NCI-H1436 (cell line): ENCODE data around the gene SDHAF2.
"Not testable (repeated sequence)": the region's sequence is repeated elsewhere in the genome, so short reads cannot be mapped to it uniquely, and the experiment has no call there.

Source experiments
- DNase-seq: peaks from one replicate; lab custom pipeline; 2025; lab: John Stamatoyannopoulos, UW

SDHAF2 gene

GRCh38 chr11:61425367-61426131, 4.4 kb upstream of the SDHAF2 start:
- no peak for DNase-seq

DNA sequence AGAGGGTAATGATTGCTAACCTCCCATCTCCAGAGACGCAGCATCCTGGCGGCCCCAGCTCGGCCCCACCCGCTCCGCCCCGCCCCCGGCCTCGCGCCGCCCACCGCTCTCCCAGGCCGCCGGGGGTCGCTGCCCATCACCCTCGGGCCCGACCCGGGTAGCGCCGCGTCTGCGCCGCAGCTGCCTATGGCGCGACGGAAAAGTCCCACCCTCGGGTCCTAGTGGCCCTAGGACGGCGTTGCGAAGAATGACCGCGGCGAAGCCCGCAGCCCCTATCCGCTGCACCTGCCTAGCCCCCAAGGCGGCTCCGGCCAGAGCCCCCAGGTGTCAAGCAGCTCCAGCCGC, 606 bp upstream of the SDHAF2 start:
- DNase-seq: peak; percentile 62

- DNase-seq: not testable (repeated sequence)
These were observed 915 bp downstream of the SDHAF2 start for GRCh38 chr11:61430839-61431238.

DNA sequence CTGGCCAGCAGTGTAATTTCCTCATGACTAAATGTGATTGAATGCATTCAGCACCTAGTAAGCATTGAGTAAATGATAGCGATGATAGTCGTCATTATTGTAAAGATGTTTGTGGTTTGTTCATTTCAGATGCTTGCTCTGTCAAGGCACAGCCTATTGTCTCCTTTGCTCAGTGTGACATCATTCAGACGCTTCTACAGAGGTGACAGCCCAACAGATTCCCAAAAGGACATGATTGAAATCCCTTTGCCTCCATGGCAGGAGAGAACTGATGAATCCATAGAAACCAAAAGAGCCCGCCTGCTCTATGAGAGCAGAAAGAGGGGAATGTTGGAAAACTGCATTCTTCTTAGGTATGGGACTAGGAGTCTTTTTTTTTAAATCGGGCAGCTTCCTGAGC, 7.6 kb downstream of the SDHAF2 start:
- DNase-seq: no peak

DNA sequence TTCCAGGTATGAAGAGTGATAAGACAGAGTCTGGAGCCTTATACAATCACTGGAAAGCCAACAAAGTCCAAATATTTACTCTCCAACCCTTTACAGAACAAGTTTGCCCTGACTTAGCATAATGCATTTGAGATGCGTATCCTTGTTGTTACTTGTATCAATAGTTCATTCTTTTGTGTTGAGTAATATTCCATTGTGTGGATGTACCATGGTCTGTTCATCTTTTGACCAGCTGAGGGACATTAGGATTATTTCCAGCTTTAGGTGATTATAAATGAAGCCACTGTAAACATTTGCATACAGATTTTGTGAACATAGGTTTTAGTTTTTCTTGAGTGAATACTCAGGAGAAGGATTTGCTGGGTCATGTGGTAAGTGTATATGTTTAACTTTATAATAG, 9.7 kb downstream of the SDHAF2 start:
- no peak for DNase-seq

DNA sequence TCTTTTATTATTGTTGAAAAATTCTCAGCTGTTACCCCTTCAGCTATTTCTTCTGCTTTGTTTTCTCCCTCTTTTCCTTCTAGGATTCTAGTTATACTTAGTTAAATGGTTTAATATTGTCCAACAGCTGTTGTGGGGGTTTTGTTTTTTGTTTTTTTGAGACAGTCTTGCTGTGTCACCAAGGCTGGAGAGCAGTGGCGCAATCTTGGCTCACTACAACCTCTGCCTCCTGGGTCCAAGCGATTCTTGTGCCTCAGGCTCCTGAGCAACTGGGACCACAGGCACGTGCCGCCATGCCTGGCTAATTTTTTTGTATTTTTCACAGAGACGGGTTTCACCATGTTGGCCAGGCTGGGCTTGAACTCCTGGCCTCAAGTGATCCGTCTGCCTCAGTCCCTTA, 12.7 kb downstream of the SDHAF2 start:
- DNase-seq: no peak

DNA sequence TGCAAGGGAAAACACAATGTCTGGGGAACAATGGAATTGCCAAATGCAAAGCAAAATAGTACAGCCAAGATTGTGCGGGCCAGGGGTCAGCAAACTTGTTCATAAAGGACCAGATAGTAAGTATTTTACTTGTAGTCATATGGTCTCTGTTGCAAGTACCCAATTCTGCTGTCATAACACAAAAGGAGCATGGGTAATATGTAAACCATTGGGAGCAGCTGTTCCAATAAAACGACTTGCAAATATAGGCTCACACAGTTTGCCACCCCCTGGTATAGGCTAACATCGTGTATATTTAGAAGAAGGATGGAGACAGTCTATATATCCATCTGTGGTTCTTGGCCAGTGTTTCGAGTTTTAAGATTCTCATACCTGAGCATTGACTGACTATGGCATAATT, 15.6 kb downstream of the SDHAF2 start:
- no peak for DNase-seq

GRCh38 chr11:61446211-61446651, 16.3 kb downstream of the SDHAF2 start:
- peak; percentile 72 for DNase-seq

DNA sequence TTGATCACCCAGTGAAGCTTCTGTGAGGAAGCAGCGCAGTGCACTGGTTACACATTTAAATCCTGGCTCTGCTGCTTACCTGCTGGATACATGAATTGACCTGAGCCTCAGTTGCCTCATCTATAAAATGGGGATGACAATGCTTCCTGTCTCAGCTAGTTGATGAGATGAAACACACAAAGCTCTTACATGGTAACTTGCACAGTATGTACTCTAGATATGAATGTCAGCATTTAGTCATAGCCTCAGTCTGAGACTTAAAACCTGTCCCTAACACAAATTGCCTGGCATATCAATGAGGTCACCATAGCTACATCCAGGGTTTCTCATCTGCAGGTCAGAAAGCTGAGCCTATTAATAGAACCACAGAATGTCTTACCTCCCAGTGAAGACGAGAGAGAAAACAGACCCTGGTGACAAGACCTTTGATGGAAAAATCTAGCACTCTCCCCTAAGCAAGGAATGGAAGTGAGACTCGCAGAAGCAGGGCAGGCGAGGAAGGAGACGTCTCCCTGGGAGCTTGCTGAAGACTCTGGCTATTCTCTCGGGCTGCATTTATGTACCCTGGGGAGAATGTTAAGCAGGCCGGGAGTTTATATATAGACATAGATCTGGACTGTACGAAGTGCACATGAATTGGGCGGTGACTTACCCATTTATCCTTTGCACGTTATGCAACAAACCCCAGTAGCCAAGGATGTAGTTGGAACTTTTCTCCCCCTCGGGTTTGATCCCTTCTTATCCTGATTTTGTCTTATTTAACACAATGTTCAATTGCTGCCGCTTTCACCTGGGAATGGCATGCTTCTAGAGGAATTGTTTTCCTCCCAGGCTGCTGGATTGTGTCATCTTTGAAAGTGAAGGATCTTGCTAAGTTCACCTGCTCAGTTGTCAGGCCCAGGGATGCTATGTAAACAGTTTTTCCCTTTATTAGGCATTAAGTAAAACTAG, 18.0 kb downstream of the SDHAF2 start:
- DNase-seq: no peak

- DNase-seq: no peak
These were observed 18.6 kb downstream of the SDHAF2 start for GRCh38 chr11:61448552-61448927.

DNA sequence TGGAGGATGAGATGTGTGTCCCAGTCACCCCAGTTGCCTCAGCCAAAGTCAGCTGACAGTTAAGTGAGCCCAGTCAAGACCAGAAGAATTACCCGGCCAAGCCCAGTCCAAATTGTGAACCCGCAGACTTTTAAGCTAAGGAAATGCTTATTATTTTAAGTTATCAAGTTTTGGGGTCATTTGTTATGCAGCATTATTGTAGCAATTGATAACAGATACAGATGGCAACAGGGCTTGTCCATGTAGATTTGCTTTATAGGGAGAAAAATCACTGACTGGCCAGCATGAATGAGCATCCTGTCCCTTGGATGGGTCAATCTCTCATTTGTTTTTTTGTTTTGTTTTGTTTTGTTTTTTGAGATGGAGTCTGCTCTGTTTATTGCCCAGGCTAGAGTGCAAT, 22.9 kb downstream of the SDHAF2 start:
- DNase-seq: no peak

- DNase-seq: no peak
These were observed 23.8 kb downstream of the SDHAF2 start for GRCh38 chr11:61453695-61454094.

GRCh38 chr11:61454520-61454919, 24.6 kb downstream of the SDHAF2 start:
- DNase-seq: no peak

DNA sequence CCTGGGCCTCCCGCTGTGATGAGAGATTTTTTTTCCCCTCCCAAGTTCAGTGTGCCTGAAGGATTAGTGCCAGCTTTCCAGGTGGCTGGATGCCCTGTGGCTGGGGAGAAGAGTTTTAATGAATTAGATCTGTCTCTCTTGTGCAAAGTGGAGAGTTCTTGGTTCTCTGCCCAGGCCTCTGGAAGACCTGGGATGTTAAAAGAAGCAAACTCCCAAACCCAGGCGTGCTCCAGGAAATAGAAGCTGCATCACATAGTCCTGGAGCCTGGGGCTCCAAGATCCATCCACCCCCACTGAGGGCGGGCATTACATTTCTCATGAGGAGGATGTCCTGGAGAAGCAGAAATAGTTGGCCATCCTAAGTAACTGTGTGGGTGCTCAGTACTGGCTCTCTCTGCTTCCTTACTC, 30.6 kb downstream of the SDHAF2 start:
- no peak for DNase-seq

- DNase-seq: no peak
These were observed 31.1 kb downstream of the SDHAF2 start for GRCh38 chr11:61460986-61461385.

DNA sequence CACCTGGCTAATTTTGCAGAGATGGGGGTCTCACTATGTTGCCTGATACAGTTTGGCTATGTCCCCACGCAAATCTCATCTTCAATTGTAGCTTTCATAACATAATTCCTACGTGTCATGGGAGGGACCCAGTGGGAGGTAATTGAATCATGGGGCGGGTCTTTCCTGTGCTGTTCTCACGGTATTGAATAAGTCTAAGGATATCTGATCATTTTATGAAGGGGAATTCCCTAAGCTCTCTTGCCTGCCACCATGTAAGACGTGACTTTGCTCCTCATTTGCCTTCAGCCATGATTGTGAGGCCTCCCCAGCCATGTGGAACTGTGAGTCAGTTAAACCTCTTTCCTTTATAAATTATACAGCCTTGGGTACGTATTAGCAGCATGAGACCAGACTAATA, 37.7 kb downstream of the SDHAF2 start:
- not testable (repeated sequence) for DNase-seq

- DNase-seq: no peak
These were observed 38.1 kb downstream of the SDHAF2 start for GRCh38 chr11:61468002-61468401.

GRCh38 chr11:61472282-61472681, 42.4 kb downstream of the SDHAF2 start:
- no peak for DNase-seq

- no peak for DNase-seq
These were observed 42.9 kb downstream of the SDHAF2 start for GRCh38 chr11:61472868-61473267.

- no peak for DNase-seq
These were observed 43.6 kb downstream of the SDHAF2 start for GRCh38 chr11:61473370-61474012.

GRCh38 chr11:61474013-61474643, 44.2 kb downstream of the SDHAF2 start:
- DNase-seq: no peak

GRCh38 chr11:61475433-61475832, 45.5 kb downstream of the SDHAF2 start:
- no peak for DNase-seq
